Keratinocyte (primary cell): ENCODE measurements around the gene GPANK1.

Source experiments
- CTCF ChIP-seq, 3 experiments: IDR thresholded peaks in 1 of 3; conservative IDR thresholded peaks in 1 of 3; optimal IDR thresholded peaks in 1 of 3; 2 replicates in 2 of 3; 3 replicates in 1 of 3; pipeline versions ENCODE3 to v1.5.1; 2011; ENCODE audit warnings: low read length in 3 of 3, mild to moderate bottlenecking in 3 of 3, moderate library complexity in 2 of 3, control low read depth in 1 of 3, inconsistent platforms in 1 of 3; ENCODE audit not compliant: insufficient read depth in 2 of 3; ENCODE audit errors: extremely low read depth in 1 of 3
- EZH2 ChIP-seq: IDR thresholded peaks from one replicate; pipeline ENCODE4 v1.6.1; 2012; ENCODE audit warnings: inconsistent platforms, mild to moderate bottlenecking, low read length, moderate library complexity

GRCh38 chr6:31643818-31644454, 20.9 kb downstream of the GPANK1 start:
- TF ChIP-seq CTCF (optimal IDR thresholded peaks at IDR 0.05 in 1 of 3, IDR thresholded peaks at IDR 0.05 in 1 of 3, conservative IDR thresholded peaks at IDR 0.05 in 1 of 3; ENCODE audit: extremely low read depth in 1 of 3, insufficient read depth in 2 of 3, low read length in 3 of 3) (no peak), EZH2 (no peak)
